MM.1S (cell line): ENCODE results near the gene ZCCHC24.

Experiments used
- EZH2 ChIP-seq: fragments of 300-600 bp; sonication (generic); optimal IDR thresholded peaks from 2 replicates; pipeline ENCODE3; 2017; ENCODE audit warnings: low read depth, mild to moderate bottlenecking, antibody characterized with exemption, low read length, mixed read lengths
- TF ChIP-seq, protein P1 (sequence below): fragments of 300-600 bp; sonication (generic); IDR thresholded peaks from 2 replicates; pipeline ENCODE4 v1.5.1; 2016; ENCODE audit warnings: antibody characterized with exemption, low read length, mixed read lengths

DNA sequence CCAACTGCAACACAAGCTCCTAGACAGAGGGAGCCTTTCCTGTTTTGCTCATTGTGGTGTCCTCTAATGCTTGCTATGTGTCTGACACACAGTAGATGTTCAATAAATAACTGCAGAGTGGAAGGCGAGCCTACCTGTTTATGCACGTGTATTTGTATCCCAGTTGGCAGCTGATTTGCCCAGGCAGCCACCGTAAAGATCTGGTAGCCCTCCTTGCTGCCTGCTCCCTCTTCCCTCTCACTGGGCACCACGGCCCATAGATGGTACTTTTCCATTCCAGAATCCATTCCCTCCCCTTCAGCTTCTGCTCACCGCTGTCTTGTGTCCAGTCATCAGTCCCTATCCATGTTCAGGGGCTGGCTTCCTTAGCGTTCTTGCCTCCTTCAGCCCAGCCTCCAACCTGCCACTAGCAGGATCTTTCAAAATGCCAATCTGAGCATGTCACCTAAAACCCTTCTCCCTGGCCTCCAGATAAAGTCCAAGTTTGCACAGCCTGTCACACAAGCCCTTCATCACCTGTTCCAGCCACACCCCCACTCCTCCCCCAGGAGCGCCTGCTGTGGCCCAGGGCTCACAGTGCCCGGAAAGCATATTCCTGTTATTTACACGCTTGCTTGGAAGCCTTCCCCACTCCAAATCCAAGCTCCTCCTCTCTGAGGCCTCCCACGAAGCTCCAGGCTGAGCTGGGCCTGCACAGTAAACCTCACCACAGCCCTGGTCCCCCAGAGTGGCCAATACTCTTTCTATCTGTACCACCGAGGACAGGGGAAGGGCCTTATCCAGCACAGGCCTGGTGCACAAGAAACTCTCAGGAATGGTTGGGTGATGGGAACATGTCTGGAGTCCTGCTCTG, 21.0 kb downstream of the ZCCHC24 start:
- TF ChIP-seq, protein P1, sequence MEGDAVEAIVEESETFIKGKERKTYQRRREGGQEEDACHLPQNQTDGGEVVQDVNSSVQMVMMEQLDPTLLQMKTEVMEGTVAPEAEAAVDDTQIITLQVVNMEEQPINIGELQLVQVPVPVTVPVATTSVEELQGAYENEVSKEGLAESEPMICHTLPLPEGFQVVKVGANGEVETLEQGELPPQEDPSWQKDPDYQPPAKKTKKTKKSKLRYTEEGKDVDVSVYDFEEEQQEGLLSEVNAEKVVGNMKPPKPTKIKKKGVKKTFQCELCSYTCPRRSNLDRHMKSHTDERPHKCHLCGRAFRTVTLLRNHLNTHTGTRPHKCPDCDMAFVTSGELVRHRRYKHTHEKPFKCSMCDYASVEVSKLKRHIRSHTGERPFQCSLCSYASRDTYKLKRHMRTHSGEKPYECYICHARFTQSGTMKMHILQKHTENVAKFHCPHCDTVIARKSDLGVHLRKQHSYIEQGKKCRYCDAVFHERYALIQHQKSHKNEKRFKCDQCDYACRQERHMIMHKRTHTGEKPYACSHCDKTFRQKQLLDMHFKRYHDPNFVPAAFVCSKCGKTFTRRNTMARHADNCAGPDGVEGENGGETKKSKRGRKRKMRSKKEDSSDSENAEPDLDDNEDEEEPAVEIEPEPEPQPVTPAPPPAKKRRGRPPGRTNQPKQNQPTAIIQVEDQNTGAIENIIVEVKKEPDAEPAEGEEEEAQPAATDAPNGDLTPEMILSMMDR, result no peak
- no peak for TF ChIP-seq EZH2
